Pulmonary artery endothelial cell (primary cell): ENCODE data around the gene DGAT2. TPM values are rescaled to one million over a fixed set of nuclear protein-coding genes. Genes with fewer than 3 reads are reported as not detected.
"Not testable (repeated sequence)": the region's sequence is repeated elsewhere in the genome, so short reads cannot be mapped to it uniquely, and the experiment has no call there.

Experiments used
- DNase-seq: peaks from one replicate; pipeline ENCODE4 v3.0.0-alpha.2; 2011; ENCODE audit warnings: low read depth, low spot score
- total RNA-seq: library from RNA; depleted of rRNA; stranded (reverse); fragments of >200 nt; gene quantifications from 2 replicates; pipeline ENCODE4 v1.2.3, GENCODE V29; 2014

DGAT2 gene
- 0.49 and 2.2 TPM in 2 replicates for total RNA-seq

GRCh38 chr11:75768112-75768908, at the start of gene DGAT2:
Gene DGAT2, plus strand, starts transcription at chr11:75768778. Its CDS starts 214 bp downstream, at chr11:75768992.
- no peak for DNase-seq

DNA sequence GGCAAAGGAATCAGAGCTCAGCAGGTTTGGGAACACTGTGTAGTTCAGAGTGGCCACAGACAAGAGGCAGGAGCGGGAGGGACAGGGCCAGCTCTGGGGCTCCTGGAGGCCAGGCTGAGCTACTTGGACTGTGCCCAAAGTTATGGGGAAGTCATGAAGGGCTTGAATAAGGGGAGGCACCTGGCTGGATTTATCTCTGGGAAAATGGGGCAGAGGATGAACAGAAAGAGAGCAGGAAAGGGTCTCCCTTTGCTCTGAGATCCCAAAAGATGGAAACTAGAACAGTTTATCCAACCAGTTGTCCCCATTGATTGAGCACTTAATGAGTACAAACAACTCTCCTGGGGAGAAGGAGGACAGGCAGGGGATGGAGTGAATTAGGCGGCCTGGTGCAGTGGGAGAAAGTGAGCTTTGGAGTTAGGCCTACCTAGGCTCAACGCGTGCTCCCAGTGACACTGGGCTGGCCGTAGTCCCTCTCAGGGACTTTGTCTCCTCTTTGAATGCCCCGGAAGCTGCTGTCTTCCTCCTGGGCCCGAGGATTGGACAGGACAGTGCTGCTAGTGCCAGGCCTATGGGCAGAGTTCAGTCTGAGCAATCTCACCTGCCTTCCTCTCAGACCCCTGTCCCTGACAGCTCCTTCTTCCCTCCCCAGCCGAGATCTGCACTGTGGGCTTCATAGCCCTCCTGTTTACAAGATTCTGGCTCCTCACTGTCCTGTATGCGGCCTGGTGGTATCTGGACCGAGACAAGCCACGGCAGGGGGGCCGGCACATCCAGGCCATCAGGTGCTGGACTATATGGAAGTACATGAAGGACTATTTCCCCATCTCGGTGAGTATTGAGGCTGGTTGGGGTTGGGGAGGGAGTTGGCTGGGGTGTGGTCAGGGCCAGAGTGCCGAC, 49.0 kb upstream of the DGAT2 start:
- no peak for DNase-seq

- DNase-seq: no peak
Observed at GRCh38 chr11:75720639-75721038, 47.9 kb upstream of the DGAT2 start.

DNA sequence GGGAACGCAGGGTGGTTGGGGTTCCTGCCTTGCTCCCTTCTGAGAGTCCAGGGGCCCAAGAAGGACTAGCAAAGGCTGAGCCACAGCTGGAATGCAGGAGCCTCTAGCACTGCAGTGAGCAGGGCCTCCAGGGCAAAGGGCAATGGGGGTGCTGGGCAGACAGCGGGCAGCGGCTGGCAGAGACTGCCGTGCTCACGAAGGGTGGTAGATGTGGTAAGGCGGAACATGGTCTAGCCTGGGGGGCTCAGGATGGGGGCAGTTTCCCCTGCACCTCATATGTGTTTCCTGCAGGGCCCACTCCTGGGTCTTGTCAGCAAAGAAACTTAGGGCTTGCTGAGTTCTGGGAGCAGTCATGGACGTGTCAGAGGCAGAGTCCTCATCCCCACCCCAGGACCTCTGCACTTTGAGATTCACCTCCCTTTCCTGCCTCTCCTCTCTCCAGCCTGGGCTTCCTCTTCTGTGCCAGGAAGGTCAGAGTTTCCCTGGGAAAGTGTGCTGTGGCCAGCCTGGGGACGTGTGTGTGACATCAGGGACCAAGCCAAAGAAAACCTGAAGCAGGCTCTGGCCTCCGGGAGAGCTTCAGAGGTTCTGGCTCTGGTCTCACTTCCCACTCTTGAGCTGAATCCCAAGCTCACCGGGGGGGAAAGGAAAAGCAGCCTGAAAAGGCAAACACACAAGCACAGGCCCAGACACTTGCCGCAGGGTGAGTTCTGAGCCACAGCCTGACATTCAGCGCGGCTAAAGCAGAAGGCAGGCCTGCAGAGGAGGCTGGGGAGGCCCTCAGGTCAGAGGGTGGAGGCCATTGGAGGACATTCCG, 46.5 kb upstream of the DGAT2 start:
- DNase-seq: no peak

GRCh38 chr11:75722669-75723042, 45.9 kb upstream of the DGAT2 start:
- DNase-seq: no peak

- DNase-seq: no peak
Observed at GRCh38 chr11:75725547-75726320, 42.8 kb upstream of the DGAT2 start.

GRCh38 chr11:75728992-75729391, 39.6 kb upstream of the DGAT2 start:
- no peak for DNase-seq

DNA sequence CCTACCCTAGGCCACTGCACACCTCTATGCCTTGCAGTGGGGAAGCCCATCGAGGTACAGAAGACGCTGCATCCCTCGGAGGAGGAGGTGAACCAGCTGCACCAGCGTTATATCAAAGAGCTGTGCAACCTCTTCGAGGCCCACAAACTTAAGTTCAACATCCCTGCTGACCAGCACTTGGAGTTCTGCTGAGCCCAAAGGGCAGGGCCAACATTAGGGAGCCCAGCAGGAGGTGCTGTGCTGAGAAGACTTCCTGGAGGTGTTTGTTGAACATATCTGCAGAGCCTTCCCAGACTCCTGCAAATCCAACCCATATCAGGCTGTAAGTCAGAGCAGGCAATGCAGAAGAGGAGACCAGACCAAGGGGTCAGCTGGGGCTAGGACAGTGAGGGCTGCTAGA, 37.5 kb upstream of the DGAT2 start:
- no peak for DNase-seq

DNA sequence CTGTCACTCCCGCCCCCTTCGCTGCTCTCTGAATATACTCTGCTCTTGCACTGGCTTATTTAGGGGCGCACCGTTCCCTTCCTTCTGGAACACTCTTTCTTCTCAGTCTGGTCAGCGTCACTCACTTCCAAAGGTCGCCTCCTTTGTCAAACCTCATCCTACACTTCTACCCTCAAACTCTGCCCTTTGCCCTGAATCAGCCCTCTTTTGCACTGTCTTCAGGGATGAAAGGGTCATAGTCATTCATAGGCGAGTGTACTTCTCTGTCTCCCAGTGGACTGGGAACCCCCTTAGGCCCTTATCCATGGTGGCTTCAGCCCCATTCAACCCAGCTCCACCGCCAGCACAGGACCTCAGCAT, 35.5 kb upstream of the DGAT2 start:
- no peak for DNase-seq

DNA sequence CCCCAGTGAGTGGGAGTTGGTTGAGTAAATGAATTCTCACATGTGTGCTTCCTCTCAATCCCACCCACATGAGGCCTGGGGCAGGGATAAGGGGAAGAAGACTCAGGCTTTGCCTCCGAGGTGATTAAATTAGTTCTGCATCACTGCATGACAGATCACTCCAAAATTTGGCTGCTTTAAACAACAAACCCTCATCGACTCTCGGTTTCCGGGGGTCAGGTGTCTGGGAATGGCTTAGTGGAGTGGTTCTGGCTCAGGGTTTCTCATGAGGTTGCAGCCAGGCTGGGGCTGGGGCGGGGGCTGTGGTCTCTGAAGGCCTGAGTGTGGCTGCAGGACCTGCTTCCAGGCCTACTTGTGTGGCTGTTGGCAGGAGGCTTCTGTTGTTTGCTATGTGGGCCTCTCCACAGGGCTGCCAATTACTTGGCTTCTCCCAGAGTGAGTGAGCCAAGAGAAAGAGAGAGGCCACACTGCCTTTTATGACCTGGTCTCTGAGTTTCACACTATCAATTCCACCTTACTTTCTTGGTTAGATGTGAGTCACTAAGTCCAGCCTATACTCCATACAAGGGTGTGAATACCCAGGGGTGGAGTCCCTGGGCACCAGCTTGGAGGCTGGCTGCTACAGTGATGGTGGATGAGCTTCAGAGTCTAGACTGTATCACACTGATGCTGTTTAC, 35.0 kb upstream of the DGAT2 start:
- DNase-seq: no peak

DNA sequence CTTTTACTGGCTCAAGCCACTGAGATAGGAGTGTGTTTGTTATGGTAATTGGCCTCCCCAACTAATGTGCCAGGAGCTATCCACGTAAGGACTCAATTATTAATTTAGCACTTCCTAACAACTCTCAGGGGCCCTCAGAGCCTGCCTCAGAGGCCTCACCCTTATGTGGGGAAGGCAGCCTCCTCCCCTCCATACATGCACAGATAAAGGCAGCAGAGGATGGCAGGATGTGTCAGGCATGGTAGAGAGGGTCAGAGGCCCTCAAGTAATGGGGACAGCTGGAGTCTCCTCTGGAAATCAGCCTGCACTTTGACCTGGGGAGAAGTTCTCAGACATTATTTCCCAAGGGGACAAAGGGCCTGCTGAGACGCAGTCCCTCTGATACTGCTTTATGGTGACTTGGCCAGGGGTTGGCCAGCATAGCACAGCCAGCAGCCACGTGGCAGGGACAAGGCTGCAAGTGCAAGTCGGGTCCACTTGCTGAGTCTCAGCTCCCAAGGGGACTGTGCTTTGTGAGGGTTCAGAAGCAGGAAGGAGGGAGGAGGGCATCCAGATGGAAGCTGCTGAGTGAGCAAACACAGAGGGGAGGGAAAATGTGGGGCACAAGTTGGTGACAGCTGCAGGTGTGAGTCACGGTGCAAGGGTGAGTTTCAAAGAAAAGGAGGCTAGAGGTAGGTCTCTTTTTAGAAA, 33.9 kb upstream of the DGAT2 start:
- DNase-seq: no peak

- DNase-seq: no peak
Observed at GRCh38 chr11:75735181-75735845, 33.3 kb upstream of the DGAT2 start.

- no peak for DNase-seq
Observed at GRCh38 chr11:75737314-75737713, 31.3 kb upstream of the DGAT2 start.

- no peak for DNase-seq
Observed at GRCh38 chr11:75740681-75741080, 27.9 kb upstream of the DGAT2 start.

DNA sequence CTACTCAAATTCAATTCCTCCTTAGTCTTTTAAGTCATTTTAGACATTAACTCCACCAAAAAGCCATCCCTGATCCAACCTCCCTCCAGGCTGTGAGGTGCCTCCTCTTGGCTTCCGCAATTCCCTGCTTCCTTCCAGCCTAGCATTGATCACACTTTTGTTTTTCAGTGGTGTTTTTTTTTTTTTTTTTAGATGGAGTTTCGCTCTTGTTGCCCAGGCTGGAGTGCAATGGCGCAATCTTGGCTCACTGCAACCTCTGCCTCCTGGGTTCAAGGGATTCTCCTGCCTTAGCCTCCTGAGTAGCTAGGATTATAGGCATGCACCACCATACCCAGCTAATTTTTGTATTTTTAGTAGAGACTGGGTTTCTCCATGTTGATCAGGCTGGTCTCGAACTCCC, 25.4 kb upstream of the DGAT2 start:
- not testable (repeated sequence) for DNase-seq

DNA sequence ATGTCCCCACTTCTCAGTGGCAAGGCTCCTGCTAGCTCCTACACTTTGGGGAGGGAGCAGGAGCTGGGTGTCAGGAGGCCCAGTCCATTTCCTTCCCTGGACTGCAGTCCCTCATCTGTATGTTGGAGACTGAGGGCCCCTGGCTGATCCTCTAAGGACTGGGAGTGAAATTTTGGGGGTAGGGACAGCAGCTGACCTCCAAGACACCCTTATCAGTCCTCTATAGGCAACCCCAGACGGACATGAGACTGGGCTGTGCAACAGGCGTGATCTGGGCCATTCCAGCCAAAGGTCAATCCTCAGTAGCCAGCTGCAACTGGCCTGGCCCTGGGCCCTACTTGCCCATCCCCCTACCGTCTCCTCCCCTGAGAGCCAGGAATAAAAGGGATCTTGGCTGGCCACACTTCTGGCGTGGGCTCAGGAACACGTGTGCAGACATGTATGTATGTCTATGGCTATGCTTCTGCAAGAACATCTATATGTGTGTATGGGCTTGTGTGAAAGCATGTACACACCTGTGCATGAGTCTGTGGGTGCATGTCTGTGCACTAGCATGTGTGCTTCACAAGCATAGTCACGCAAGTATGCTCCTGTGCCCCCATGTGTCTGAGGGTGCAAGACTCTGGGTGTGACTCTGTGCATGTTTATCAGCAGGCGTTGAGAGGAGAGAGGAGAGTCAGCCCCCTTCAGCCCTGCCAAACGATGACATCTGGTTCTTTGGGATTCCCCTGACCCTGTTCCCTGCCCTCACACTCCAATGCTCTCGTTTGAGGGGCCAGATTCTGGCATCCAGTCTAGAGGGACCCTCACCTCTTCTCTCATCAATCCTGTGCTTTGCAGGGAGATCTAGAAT, 24.6 kb upstream of the DGAT2 start:
- DNase-seq: no peak

DNA sequence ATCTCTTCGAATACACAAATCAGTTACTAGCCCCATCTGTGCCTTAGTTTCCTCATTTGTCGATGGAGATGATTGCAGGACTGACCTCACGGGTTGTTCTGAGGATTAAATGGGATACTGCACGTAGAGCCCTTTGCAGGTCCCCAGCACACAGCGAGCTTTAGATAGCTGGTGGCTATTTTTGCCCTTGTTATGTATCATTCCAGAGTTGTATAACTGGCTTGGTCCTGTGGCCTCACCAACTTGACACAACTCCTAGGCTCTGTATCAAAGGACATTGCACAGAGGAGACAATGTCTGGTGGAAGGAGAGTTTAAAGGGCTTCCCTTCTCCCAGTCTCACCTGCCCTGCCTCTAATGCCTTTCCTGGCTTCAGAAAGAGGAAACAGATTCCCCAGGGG, 22.8 kb upstream of the DGAT2 start:
- no peak for DNase-seq

- not testable (repeated sequence) for DNase-seq
Observed at GRCh38 chr11:75748729-75749273, 19.8 kb upstream of the DGAT2 start.
